ENCODE results near the gene C1orf35. TPM values are rescaled to one million over a fixed set of nuclear protein-coding genes. Genes with fewer than 3 reads are reported as not detected.

C1orf35 gene
- 12.4 TPM for total RNA-seq
- long read RNA-seq, transcript C1orf35-201 (8 exons, 1,427 nt), result major isoform, 10 of 52 reads
- long read RNA-seq, partial matches to known transcripts, result 33 of 52 reads
- long read RNA-seq, other reads (novel, unspliced or antisense), result 8 of 52 reads

DNA sequence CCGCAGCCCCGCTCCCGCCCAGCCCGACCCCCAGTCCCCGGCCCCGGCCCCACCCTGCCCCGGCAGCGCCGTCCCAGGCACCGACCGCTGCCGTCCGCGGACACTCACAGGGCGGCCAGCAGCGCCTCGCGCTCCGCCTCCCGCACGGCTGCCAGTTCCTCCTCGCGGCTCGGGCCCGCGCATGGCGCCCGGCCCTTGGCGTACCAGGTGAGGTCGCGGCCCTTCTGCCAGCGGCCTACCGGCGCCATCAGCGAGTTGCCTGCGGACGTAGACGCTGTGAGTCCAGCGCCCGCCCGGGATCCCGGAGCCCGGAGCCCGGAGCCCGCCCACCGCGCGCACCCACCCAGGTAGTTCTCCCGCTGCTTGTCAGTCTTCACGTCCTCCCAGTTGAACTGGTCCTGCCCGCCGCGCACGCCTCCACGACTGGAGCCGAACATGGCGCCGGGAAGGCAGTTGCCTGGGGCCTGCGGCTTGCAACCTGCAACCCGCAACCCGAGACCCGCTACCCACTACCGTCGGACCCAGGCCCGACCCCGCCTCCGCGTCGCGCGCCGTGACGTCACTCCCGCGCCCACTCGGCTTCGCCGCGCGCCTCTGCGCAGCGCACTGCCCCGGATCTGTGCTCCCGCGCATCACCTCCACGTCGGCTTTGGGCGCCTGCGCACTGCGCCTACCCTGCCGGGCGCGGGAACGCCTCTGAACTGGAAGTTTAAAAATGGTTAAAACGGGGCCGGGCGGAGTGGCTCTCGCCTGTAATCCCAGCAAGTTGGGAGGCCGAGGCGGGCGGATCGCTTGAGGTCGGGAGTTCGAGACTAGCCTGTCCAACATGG, at the start of gene C1orf35:
C1orf35 (minus strand) TSS at position 535 of the 830 bp plus-strand sequence; CDS start at position 437, 98 bp downstream.
- DNase-seq (peak; percentile 96), ATAC-seq (peak; percentile 94)
- Histone ChIP-seq H3K27me3 (ENCODE audit: low read depth) (no peaks in the 10 kb centered on the region), H3K27ac (peak within 1 kb of the TSS; percentile 88), H3K4me3 (peak within 1 kb of the TSS; percentile 90), H3K36me3 (peaks cover 51% of the 10 kb centered on the region), H3K4me1 (peaks cover 27% of the 10 kb centered on the region), H3K9me3 (no peaks in the 10 kb centered on the region)
- TF ChIP-seq, protein P1, sequence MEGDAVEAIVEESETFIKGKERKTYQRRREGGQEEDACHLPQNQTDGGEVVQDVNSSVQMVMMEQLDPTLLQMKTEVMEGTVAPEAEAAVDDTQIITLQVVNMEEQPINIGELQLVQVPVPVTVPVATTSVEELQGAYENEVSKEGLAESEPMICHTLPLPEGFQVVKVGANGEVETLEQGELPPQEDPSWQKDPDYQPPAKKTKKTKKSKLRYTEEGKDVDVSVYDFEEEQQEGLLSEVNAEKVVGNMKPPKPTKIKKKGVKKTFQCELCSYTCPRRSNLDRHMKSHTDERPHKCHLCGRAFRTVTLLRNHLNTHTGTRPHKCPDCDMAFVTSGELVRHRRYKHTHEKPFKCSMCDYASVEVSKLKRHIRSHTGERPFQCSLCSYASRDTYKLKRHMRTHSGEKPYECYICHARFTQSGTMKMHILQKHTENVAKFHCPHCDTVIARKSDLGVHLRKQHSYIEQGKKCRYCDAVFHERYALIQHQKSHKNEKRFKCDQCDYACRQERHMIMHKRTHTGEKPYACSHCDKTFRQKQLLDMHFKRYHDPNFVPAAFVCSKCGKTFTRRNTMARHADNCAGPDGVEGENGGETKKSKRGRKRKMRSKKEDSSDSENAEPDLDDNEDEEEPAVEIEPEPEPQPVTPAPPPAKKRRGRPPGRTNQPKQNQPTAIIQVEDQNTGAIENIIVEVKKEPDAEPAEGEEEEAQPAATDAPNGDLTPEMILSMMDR (IDR thresholded peaks at IDR 0.05), result no peak
- intact Hi-C loops (cut with DNase I), result no loop called here

DNA sequence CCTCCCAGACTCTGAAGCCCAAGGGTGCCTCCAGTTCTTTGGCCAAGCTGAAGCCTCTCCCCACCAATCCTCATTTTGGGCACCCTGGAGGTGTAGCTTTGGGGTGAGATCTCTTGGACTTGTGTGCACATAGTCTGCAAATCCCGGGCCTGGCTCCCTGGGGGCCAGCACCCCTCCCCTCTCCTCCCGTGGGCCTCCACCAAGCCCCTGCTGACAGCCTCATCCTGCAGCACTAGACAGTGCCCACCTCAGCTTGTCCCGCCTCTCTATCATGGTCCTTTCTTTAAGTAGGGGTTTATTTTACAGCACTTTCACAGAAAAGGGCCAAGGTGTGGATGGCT, 49.8 kb upstream of the C1orf35 start:
- no peaks in the 10 kb centered on the region for H3K9me3 ChIP-seq
- DNase-seq (peak; percentile 10), ATAC-seq (no peak)
- H3K4me1 ChIP-seq, result peaks cover 42% of the 10 kb centered on the region
- TF ChIP-seq, protein P1 (IDR thresholded peaks at IDR 0.05), result no peak
- no peak overlapping the region for H3K27ac ChIP-seq
- no peak overlapping the region for H3K4me3 ChIP-seq
- H3K36me3 ChIP-seq, result peaks cover 18% of the 10 kb centered on the region
- no peaks in the 10 kb centered on the region for H3K27me3 ChIP-seq (ENCODE audit: low read depth)
- intact Hi-C loops (cut with DNase I), result no loop called here

- H3K27me3 ChIP-seq (ENCODE audit: low read depth), result no peaks in the 10 kb centered on the region
- no peaks in the 10 kb centered on the region for H3K9me3 ChIP-seq
- intact Hi-C loops (cut with DNase I), result no loop called here
- peak overlapping the region; percentile 88 for H3K27ac ChIP-seq
- ATAC-seq (no peak), DNase-seq (no peak)
- peaks cover 42% of the 10 kb centered on the region for H3K4me1 ChIP-seq
- peaks cover 24% of the 10 kb centered on the region for H3K36me3 ChIP-seq
- no peak overlapping the region for H3K4me3 ChIP-seq
- TF ChIP-seq, protein P1 (IDR thresholded peaks at IDR 0.05), result no peak
These were observed 49.2 kb upstream of the C1orf35 start for GRCh38 chr1:228152097-228152917.

GRCh38 chr1:228151180-228151925, 48.2 kb upstream of the C1orf35 start:
- DNase-seq, result no peak
- peak overlapping the region; percentile 88 for H3K27ac ChIP-seq
- intact Hi-C loops (cut with DNase I), result no loop called here
- no peaks in the 10 kb centered on the region for H3K9me3 ChIP-seq
- ATAC-seq, result no peak
- TF ChIP-seq, protein P1 (IDR thresholded peaks at IDR 0.05), result no peak
- H3K36me3 ChIP-seq, result peaks cover 34% of the 10 kb centered on the region
- peak overlapping the region; percentile 51 for H3K4me3 ChIP-seq
- no peaks in the 10 kb centered on the region for H3K27me3 ChIP-seq (ENCODE audit: low read depth)
- peaks cover 42% of the 10 kb centered on the region for H3K4me1 ChIP-seq
